CD4-positive, alpha-beta T cell treated with Interferon gamma for 1 hour (primary cell): ENCODE measurements around the gene NMNAT1.
A peak's percentile ranks its signal among the peaks of the same experiment; 100 is the strongest.
"Not testable (repeated sequence)": the region's sequence is repeated elsewhere in the genome, so short reads cannot be mapped to it uniquely, and the experiment has no call there.

Experiments used
- DNase-seq: peaks from one replicate; pipeline ENCODE4 v3.0.0-alpha.2; 2020

The NMNAT1 gene

GRCh38 chr1:9942939-9943788, at the start of gene NMNAT1, which contains the start of gene LZIC:
NMNAT1 (plus strand) TSS chr1:9943475; CDS start chr1:9972074, 28,599 bp downstream.
LZIC (minus strand) TSS chr1:9943391; CDS start chr1:9936619, 6,772 bp downstream.
- peak; percentile 88 for DNase-seq

GRCh38 chr1:9894115-9894514, 49.2 kb upstream of the NMNAT1 start:
- no peak for DNase-seq

- peak; percentile 54 for DNase-seq
These were observed 42.9 kb upstream of the NMNAT1 start for GRCh38 chr1:9900142-9901043.

- DNase-seq, result no peak
These were observed 41.9 kb upstream of the NMNAT1 start for GRCh38 chr1:9901148-9902059.

- no peak for DNase-seq
These were observed 41.2 kb upstream of the NMNAT1 start for GRCh38 chr1:9902060-9902452.

- DNase-seq, result no peak
These were observed 39.3 kb upstream of the NMNAT1 start for GRCh38 chr1:9903801-9904527.

- DNase-seq, result no peak
These were observed 38.7 kb upstream of the NMNAT1 start for GRCh38 chr1:9904596-9904995.

GRCh38 chr1:9905010-9905409, 38.3 kb upstream of the NMNAT1 start:
- DNase-seq, result no peak

- DNase-seq, result no peak
These were observed 36.8 kb upstream of the NMNAT1 start for GRCh38 chr1:9906466-9906865.

GRCh38 chr1:9907441-9907840, 35.8 kb upstream of the NMNAT1 start:
- DNase-seq, result no peak

- DNase-seq, result no peak
These were observed 34.4 kb upstream of the NMNAT1 start for GRCh38 chr1:9908871-9909233.

GRCh38 chr1:9909234-9910046, 33.8 kb upstream of the NMNAT1 start:
- DNase-seq, result no peak

GRCh38 chr1:9910076-9910422, 33.2 kb upstream of the NMNAT1 start, which contains the start of gene CTNNBIP1:
CTNNBIP1 (minus strand) TSS chr1:9910269; CDS start chr1:9872064, 38,205 bp downstream.
- DNase-seq, result no peak

- peak; percentile 99 for DNase-seq
These were observed 32.7 kb upstream of the NMNAT1 start for GRCh38 chr1:9910423-9911178.

- no peak for DNase-seq
These were observed 30.9 kb upstream of the NMNAT1 start for GRCh38 chr1:9912264-9912936.

GRCh38 chr1:9914610-9914937, 28.7 kb upstream of the NMNAT1 start:
- no peak for DNase-seq

- DNase-seq, result no peak
These were observed 26.8 kb upstream of the NMNAT1 start for GRCh38 chr1:9916452-9916851.

GRCh38 chr1:9917495-9917894, 25.8 kb upstream of the NMNAT1 start:
- not testable (repeated sequence) for DNase-seq

GRCh38 chr1:9917901-9918300, 25.4 kb upstream of the NMNAT1 start:
- no peak for DNase-seq

GRCh38 chr1:9920606-9921005, 22.7 kb upstream of the NMNAT1 start:
- no peak for DNase-seq
